GM12878 (cell line): Measurements from ENCODE around the gene RNF13. TPM values are rescaled to one million over a fixed set of nuclear protein-coding genes. Genes with fewer than 3 reads are reported as not detected.

Experiments
- ATAC-seq: fragments of 200-7000 bp; cut with Tn5 transposase; 3 replicates; pipeline ENCODE4 v1.9.1; 2020; ENCODE audit warnings: mild to moderate bottlenecking, moderate library complexity
- BruUV-seq: library from RNA; stranded (reverse); fragments of 400-500 nt; replicated peaks from 2 replicates; lab custom pipeline; 2021; lab: Mats Ljungman, UMichigan
- CTCF ChIA-PET: fragments of 300-600 bp; sonication (Branson Sonifier 250); formaldehyde crosslinking; extraction: SDS; loops from one replicate; lab custom pipeline; 2021; ENCODE audit warnings: inconsistent platforms; lab: Yijun Ruan, JAX
- POLR2A ChIA-PET: fragments of 350-600 bp; formaldehyde crosslinking; extraction: SDS; loops from one replicate; lab custom pipeline; 2021; ENCODE audit warnings: inconsistent platforms; lab: Charles Lee
- RAD21 ChIA-PET: fragments of 300-600 bp; sonication (Branson Sonifier 250); formaldehyde crosslinking; loops from one replicate; lab custom pipeline; 2023; ENCODE audit warnings: antibody characterized with exemption; ENCODE audit not compliant: unreplicated experiment; lab: Charles Lee
- SMC1A ChIA-PET: fragments of 300-600 bp; sonication (Branson Sonifier 250); formaldehyde crosslinking; loops from one replicate; lab custom pipeline; 2023; ENCODE audit not compliant: unreplicated experiment, uncharacterized antibody; lab: Charles Lee
- DNase-seq: peaks from one replicate; pipeline ENCODE4 v3.0.0-alpha.2; 2011; ENCODE audit warnings: low read depth, low spot score
- FAIRE-seq: peaks from 3 replicates; lab custom pipeline; 2011; peaks lifted over from hg19 to GRCh38; lab: Jason Lieb, UNC
- H2AFZ ChIP-seq: 2 replicates; pipeline ENCODE4 v1.6.0; 2011; ENCODE audit warnings: low read depth, low read length, control low read depth; ENCODE audit not compliant: control insufficient read depth
- H3K27ac ChIP-seq: 2 replicates; pipeline ENCODE4 v1.5.1; 2011; ENCODE audit warnings: control low read depth; ENCODE audit not compliant: control insufficient read depth, insufficient read depth
- H3K27me3 ChIP-seq, 2 experiments: replicated peaks in 1 of 2; 2 replicates each; pipeline versions ENCODE4 v1.6.0 to v1.6.1; 2011; ENCODE audit warnings: low read length in 1 of 2; ENCODE audit not compliant: control insufficient read depth in 2 of 2, insufficient read depth in 2 of 2
- H3K36me3 ChIP-seq, 2 experiments: 2 replicates each; pipeline ENCODE4 v1.5.1; 2011; ENCODE audit warnings: low read length in 1 of 2; ENCODE audit not compliant: control insufficient read depth in 2 of 2, insufficient read depth in 2 of 2
- H3K4me1 ChIP-seq: 2 replicates; pipeline ENCODE4 v1.6.1; 2011; ENCODE audit warnings: mild to moderate bottlenecking, low read length, moderate library complexity, mixed read lengths; ENCODE audit not compliant: control insufficient read depth, insufficient read depth
- H3K4me2 ChIP-seq: 2 replicates; pipeline ENCODE4 v1.6.0; 2011; ENCODE audit warnings: control low read depth; ENCODE audit not compliant: control insufficient read depth, insufficient read depth
- H3K4me3 ChIP-seq: fragments of 200-600 bp; sonication (generic); 2 replicates; pipeline ENCODE4 v1.5.1; 2016
- H3K79me2 ChIP-seq: 2 replicates; pipeline ENCODE4 v1.6.0; 2011; ENCODE audit warnings: low read length; ENCODE audit not compliant: control insufficient read depth, insufficient read depth
- H3K9ac ChIP-seq: 2 replicates; pipeline ENCODE4 v1.8.0; 2011; ENCODE audit warnings: low read length, control low read depth, mixed read lengths; ENCODE audit not compliant: control insufficient read depth, insufficient read depth
- H3K9me3 ChIP-seq: replicated peaks from 3 replicates; pipeline ENCODE4 v1.5.1; 2011; ENCODE audit warnings: mild to moderate bottlenecking, low read length; ENCODE audit not compliant: control insufficient read depth, insufficient read depth
- H4K20me1 ChIP-seq: 2 replicates; pipeline ENCODE4 v1.6.0; 2011; ENCODE audit not compliant: control insufficient read depth, insufficient read depth
- EED ChIP-seq: sonication (generic); IDR thresholded peaks from 2 replicates; pipeline ENCODE4 v1.6.1; 2016; ENCODE audit warnings: antibody characterized with exemption, low read depth
- EP300 ChIP-seq, 2 experiments: fragments of 150-350 bp in 1 of 2; IDR thresholded peaks; 2 replicates each; pipeline ENCODE4 v1.6.1; 2011 to 2012; ENCODE audit warnings: low read depth in 2 of 2, low read length in 2 of 2, borderline replicate concordance in 1 of 2, improper control_type of control experiment in 1 of 2, inconsistent platforms in 1 of 2; ENCODE audit not compliant: control insufficient read depth in 1 of 2
- ESRRA ChIP-seq: IDR thresholded peaks from 2 replicates; pipeline ENCODE4 v1.6.1; 2012; ENCODE audit warnings: mild to moderate bottlenecking, low read length, improper control_type of control experiment
- MEF2A ChIP-seq: IDR thresholded peaks from 2 replicates; pipeline ENCODE4 v1.6.1; 2011; ENCODE audit warnings: low read depth, mild to moderate bottlenecking, low read length, moderate library complexity; ENCODE audit not compliant: insufficient read depth
- POLR2AphosphoS2 ChIP-seq: IDR thresholded peaks from 2 replicates; pipeline ENCODE4 v1.6.1; 2011; ENCODE audit warnings: low read depth, mild to moderate bottlenecking, low read length, improper control_type of control experiment, moderate library complexity
- RAD21 ChIP-seq: IDR thresholded peaks from 2 replicates; pipeline ENCODE4 v1.6.1; 2011; ENCODE audit warnings: mild to moderate bottlenecking, low read depth, low read length, moderate library complexity; ENCODE audit not compliant: insufficient read depth
- RBBP5 ChIP-seq: fragments of 200-600 bp; sonication (generic); conservative IDR thresholded peaks from 2 replicates; pipeline ENCODE4 v1.6.1; 2016
- RFX5 ChIP-seq: IDR thresholded peaks from 2 replicates; pipeline ENCODE4 v1.6.1; 2011; ENCODE audit warnings: low read depth, low read length, improper control_type of control experiment
- SUZ12 ChIP-seq: fragments of 200-600 bp; sonication (generic); IDR thresholded peaks from one replicate; pipeline ENCODE4 v1.6.1; 2018; ENCODE audit warnings: antibody characterized with exemption, mild to moderate bottlenecking; ENCODE audit not compliant: unreplicated experiment
- WRNIP1 ChIP-seq: IDR thresholded peaks from 2 replicates; pipeline ENCODE4 v1.6.1; 2011; ENCODE audit warnings: low read depth, low read length, improper control_type of control experiment, borderline replicate concordance
- WGBS: methylation state at CpG from one replicate; pipeline ENCODE4 v1.1.6; 2016; ENCODE audit warnings: low lambda C conversion rate; ENCODE audit not compliant: insufficient replicate concordance, insufficient coverage; ENCODE audit errors: missing lambda C conversion rate; 5-methylcytosine and 5-hydroxymethylcytosine counted together
- in situ Hi-C: fragments of 300-500 bp; cut with MboI; formaldehyde crosslinking; loops from 9 replicates; pipeline ENCODE4 v1.14.3; 2018; ENCODE audit warnings: mixed read lengths
- intact Hi-C: fragments of 100-400 bp; cut with micrococcal nuclease; formaldehyde crosslinking; loops from one replicate; pipeline ENCODE4 v1.14.2; 2022; ENCODE audit not compliant: unreplicated experiment
- polyA plus RNA-seq, 11 experiments: library from polyadenylated mRNA; depleted of rRNA in 4 of 11; unstranded in 6 of 11; stranded (reverse) in 5 of 11; fragments of >200 nt; fragmentation: Nextera tagmentation in 4 of 11; fragmentation: Illumina TruSeq in 1 of 11; extraction: Ambion mirVana in 4 of 11; extraction: Trizol in 1 of 11; gene quantifications; 1 replicate in 1 of 11; 2 replicates in 10 of 11; pipeline versions ENCODE4 v1.2.1 to v1.2.3, GENCODE V29; 2011 to 2016; ENCODE audit warnings: inconsistent platforms in 2 of 11, missing spikeins in 2 of 11, low read depth in 1 of 11
- total RNA-seq, 4 experiments: library from RNA; depleted of rRNA in 3 of 4; stranded (reverse); fragments of >200 nt in 3 of 4; fragmentation: Illumina TruSeq in 1 of 4; extraction: Trizol in 1 of 4; gene quantifications; 2 replicates each; pipeline versions ENCODE4 v1.2.1 to v1.2.3, GENCODE V29; 2013 to 2021
- TF ChIP-seq, protein P1 (sequence below): fragments of 450-650 bp; IDR thresholded peaks from 2 replicates; pipeline ENCODE4 v1.6.1; 2018; ENCODE audit warnings: borderline replicate concordance, mild to moderate bottlenecking; ENCODE audit not compliant: partially characterized antibody
- TF ChIP-seq, protein P2 (sequence below): IDR thresholded peaks from 2 replicates; pipeline ENCODE4 v1.6.1; 2012; ENCODE audit warnings: low read depth, low read length, improper control_type of control experiment
- TF ChIP-seq, protein P3 (sequence below): fragments of 450-650 bp; IDR thresholded peaks from 2 replicates; pipeline ENCODE4 v1.6.1; 2017; ENCODE audit warnings: mild to moderate bottlenecking, moderate library complexity
- TF ChIP-seq, protein P4 (sequence below): fragments of 450-650 bp; IDR thresholded peaks from 2 replicates; pipeline ENCODE4 v1.6.1; 2014; ENCODE audit warnings: mild to moderate bottlenecking
- TF ChIP-seq, protein P5 (sequence below): IDR thresholded peaks from 2 replicates; pipeline ENCODE4 v1.6.1; 2012; ENCODE audit warnings: low read depth, low read length, improper control_type of control experiment

The RNF13 gene
- total and polyA plus RNA-seq, 10 of the 15 experiments (the other 5 are each of a cell fraction or from before 2014, with no cell fraction given): 18.9 to 73.4 (median 36.7) TPM

DNA sequence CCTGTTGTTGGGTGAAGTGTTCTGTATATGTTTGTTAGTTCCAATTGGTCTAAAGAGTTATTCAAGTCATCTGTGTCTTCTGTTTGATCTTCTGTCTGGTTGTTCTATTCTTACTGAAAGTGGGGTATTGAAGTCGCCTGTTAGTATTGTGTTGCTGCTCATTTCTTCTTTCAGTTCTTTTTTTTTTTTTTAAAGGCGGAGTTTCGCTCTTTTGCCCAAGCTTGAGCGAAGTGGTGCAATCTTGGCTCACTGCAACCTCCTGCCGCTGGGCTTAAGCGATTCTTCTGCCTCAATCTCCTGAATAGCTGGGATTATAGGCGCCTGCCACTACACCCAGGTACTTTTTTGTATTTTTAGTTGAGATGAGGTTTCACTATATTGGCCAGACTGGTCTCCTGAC is 134.2 kb downstream of the RNF13 start:
- ATAC-seq: no peak
- H3K4me1 ChIP-seq: no peaks in the 10 kb centered on the region
- H3K36me3 ChIP-seq: peaks cover 0 to 1% of the 10 kb centered on the region in 2 experiments; a peak in 1 of 4 replicates
- FAIRE-seq: no peak
- H4K20me1 ChIP-seq: no peaks in the 10 kb centered on the region
- no peak overlapping the region for H3K9ac ChIP-seq
- H3K79me2 ChIP-seq: no peaks in the 10 kb centered on the region
- no peaks in the 10 kb centered on the region for H3K27me3 ChIP-seq
- ChIA-PET SMC1A (interaction anchor here (2.6 kb wide), 1 partner anchor 10 kb away, joined by 10 read pairs; no protein-coding TSS in a partner anchor), CTCF (interaction anchor here (1.7 kb wide), 1 partner anchor 11 kb away, joined by 7 read pairs; no protein-coding TSS in a partner anchor), POLR2A (no interaction called here), RAD21 (no interaction called here)
- DNase-seq: no peak
- 98% methylated on average over 7 of the region's 7 CpGs for WGBS
- peaks cover 5% of the 10 kb centered on the region; the same call in 2 of the 3 replicates for H3K9me3 ChIP-seq
- H3K27ac ChIP-seq: no peak overlapping the region
- H3K4me3 ChIP-seq: no peak overlapping the region
- in situ Hi-C loops (no loop called here), intact Hi-C loops (no loop called here)
- no TSS peak for BruUV-seq
- no peak overlapping the region for H3K4me2 ChIP-seq
- H2AFZ ChIP-seq: no peak overlapping the region
- TF ChIP-seq RFX5 (no peak), EP300 (IDR thresholded peaks at IDR 0.05; ENCODE audit: borderline replicate concordance in 1 of 2, control insufficient read depth in 1 of 2, low read depth in 2 of 2, low read length in 2 of 2) (no peak), EED (no peak), POLR2AphosphoS2 (no peak), MEF2A (no peak), WRNIP1 (no peak), ESRRA (no peak), RAD21 (no peak), SUZ12 (no peak), RBBP5 (no peak)
- TF ChIP-seq, protein P1, sequence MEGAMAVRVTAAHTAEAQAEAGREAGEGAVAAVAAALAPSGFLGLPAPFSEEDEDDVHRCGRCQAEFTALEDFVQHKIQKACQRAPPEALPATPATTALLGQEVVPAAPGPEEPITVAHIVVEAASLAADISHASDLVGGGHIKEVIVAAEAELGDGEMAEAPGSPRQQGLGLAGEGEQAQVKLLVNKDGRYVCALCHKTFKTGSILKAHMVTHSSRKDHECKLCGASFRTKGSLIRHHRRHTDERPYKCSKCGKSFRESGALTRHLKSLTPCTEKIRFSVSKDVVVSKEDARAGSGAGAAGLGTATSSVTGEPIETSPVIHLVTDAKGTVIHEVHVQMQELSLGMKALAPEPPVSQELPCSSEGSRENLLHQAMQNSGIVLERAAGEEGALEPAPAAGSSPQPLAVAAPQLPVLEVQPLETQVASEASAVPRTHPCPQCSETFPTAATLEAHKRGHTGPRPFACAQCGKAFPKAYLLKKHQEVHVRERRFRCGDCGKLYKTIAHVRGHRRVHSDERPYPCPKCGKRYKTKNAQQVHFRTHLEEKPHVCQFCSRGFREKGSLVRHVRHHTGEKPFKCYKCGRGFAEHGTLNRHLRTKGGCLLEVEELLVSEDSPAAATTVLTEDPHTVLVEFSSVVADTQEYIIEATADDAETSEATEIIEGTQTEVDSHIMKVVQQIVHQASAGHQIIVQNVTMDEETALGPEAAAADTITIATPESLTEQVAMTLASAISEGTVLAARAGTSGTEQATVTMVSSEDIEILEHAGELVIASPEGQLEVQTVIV: no peak
- TF ChIP-seq, protein P2, sequence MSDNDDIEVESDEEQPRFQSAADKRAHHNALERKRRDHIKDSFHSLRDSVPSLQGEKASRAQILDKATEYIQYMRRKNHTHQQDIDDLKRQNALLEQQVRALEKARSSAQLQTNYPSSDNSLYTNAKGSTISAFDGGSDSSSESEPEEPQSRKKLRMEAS: no peak
- TF ChIP-seq, protein P3, sequence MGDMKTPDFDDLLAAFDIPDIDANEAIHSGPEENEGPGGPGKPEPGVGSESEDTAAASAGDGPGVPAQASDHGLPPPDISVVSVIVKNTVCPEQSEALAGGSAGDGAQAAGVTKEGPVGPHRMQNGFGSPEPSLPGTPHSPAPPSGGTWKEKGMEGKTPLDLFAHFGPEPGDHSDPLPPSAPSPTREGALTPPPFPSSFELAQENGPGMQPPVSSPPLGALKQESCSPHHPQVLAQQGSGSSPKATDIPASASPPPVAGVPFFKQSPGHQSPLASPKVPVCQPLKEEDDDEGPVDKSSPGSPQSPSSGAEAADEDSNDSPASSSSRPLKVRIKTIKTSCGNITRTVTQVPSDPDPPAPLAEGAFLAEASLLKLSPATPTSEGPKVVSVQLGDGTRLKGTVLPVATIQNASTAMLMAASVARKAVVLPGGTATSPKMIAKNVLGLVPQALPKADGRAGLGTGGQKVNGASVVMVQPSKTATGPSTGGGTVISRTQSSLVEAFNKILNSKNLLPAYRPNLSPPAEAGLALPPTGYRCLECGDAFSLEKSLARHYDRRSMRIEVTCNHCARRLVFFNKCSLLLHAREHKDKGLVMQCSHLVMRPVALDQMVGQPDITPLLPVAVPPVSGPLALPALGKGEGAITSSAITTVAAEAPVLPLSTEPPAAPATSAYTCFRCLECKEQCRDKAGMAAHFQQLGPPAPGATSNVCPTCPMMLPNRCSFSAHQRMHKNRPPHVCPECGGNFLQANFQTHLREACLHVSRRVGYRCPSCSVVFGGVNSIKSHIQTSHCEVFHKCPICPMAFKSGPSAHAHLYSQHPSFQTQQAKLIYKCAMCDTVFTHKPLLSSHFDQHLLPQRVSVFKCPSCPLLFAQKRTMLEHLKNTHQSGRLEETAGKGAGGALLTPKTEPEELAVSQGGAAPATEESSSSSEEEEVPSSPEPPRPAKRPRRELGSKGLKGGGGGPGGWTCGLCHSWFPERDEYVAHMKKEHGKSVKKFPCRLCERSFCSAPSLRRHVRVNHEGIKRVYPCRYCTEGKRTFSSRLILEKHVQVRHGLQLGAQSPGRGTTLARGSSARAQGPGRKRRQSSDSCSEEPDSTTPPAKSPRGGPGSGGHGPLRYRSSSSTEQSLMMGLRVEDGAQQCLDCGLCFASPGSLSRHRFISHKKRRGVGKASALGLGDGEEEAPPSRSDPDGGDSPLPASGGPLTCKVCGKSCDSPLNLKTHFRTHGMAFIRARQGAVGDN: no peak
- TF ChIP-seq, protein P4, sequence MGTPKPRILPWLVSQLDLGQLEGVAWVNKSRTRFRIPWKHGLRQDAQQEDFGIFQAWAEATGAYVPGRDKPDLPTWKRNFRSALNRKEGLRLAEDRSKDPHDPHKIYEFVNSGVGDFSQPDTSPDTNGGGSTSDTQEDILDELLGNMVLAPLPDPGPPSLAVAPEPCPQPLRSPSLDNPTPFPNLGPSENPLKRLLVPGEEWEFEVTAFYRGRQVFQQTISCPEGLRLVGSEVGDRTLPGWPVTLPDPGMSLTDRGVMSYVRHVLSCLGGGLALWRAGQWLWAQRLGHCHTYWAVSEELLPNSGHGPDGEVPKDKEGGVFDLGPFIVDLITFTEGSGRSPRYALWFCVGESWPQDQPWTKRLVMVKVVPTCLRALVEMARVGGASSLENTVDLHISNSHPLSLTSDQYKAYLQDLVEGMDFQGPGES: no peak
- TF ChIP-seq, protein P5, sequence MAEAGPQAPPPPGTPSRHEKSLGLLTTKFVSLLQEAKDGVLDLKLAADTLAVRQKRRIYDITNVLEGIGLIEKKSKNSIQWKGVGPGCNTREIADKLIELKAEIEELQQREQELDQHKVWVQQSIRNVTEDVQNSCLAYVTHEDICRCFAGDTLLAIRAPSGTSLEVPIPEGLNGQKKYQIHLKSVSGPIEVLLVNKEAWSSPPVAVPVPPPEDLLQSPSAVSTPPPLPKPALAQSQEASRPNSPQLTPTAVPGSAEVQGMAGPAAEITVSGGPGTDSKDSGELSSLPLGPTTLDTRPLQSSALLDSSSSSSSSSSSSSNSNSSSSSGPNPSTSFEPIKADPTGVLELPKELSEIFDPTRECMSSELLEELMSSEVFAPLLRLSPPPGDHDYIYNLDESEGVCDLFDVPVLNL: no peak
